T-helper 2 cell treated with Interferon-gamma antibody and Interleukin-4, amounts not matched to agents 100 ng/mL and 5 ng/mL, for 36 hours (primary cell): Measurements from ENCODE around the gene ATP10A. TPM values are rescaled to one million over a fixed set of nuclear protein-coding genes. Genes with fewer than 3 reads are reported as not detected.

Experiments used
- intact Hi-C: fragments of 100-400 bp; cut with micrococcal nuclease; formaldehyde crosslinking; loops from one replicate; pipeline ENCODE4 v1.15.1; 2023
- total RNA-seq: library from RNA; stranded (reverse); gene quantifications from 2 replicates; pipeline ENCODE4 v1.2.3, GENCODE V29; 2022

The ATP10A gene
- total RNA-seq, 1 donor from 2014 or later: 60.2 TPM

- intact Hi-C loops: no loop called here
Observed at GRCh38 chr15:25797511-25797935, 65.6 kb downstream of the ATP10A start.

GRCh38 chr15:25797035-25797434, 66.1 kb downstream of the ATP10A start:
- intact Hi-C loops: no loop called here

GRCh38 chr15:25796395-25796794, 66.7 kb downstream of the ATP10A start:
- intact Hi-C loops: no loop called here

GRCh38 chr15:25795712-25796111, 67.4 kb downstream of the ATP10A start:
- intact Hi-C loops: no loop called here

- intact Hi-C loops: no loop called here
Observed at GRCh38 chr15:25795061-25795460, 68.1 kb downstream of the ATP10A start.

- intact Hi-C loops: loop anchor here (5.0 kb wide), 1 partner anchor 139 kb away; no protein-coding TSS in a partner anchor
Observed at GRCh38 chr15:25793354-25794050, 69.6 kb downstream of the ATP10A start.

GRCh38 chr15:25792128-25792527, 71.0 kb downstream of the ATP10A start:
- intact Hi-C loops: loop anchor here (5.0 kb wide), 1 partner anchor 140 kb away; no protein-coding TSS in a partner anchor

GRCh38 chr15:25790000-25790660, 73.0 kb downstream of the ATP10A start:
- intact Hi-C loops: loop anchor here (1.0 to 5.0 kb wide), 4 partner anchors 21 to 142 kb away; no protein-coding TSS in a partner anchor

GRCh38 chr15:25789616-25789999, 73.5 kb downstream of the ATP10A start:
- intact Hi-C loops: no loop called here

- intact Hi-C loops: no loop called here
Observed at GRCh38 chr15:25789211-25789610, 73.9 kb downstream of the ATP10A start.

- intact Hi-C loops: no loop called here
Observed at GRCh38 chr15:25787855-25788520, 75.1 kb downstream of the ATP10A start.

GRCh38 chr15:25787381-25787780, 75.7 kb downstream of the ATP10A start:
- intact Hi-C loops: no loop called here

GRCh38 chr15:25786040-25786439, 77.1 kb downstream of the ATP10A start:
- intact Hi-C loops: no loop called here

- intact Hi-C loops: no loop called here
Observed at GRCh38 chr15:25785641-25786025, 77.5 kb downstream of the ATP10A start.

- intact Hi-C loops: no loop called here
Observed at GRCh38 chr15:25784876-25785640, 78.1 kb downstream of the ATP10A start.

GRCh38 chr15:25783607-25784540, 79.3 kb downstream of the ATP10A start:
- intact Hi-C loops: no loop called here

- intact Hi-C loops: no loop called here
Observed at GRCh38 chr15:25783134-25783533, 80.0 kb downstream of the ATP10A start.

GRCh38 chr15:25780479-25781255, 82.5 kb downstream of the ATP10A start:
- intact Hi-C loops: no loop called here

- intact Hi-C loops: no loop called here
Observed at GRCh38 chr15:25778161-25778560, 85.0 kb downstream of the ATP10A start.

GRCh38 chr15:25777037-25777436, 86.1 kb downstream of the ATP10A start:
- intact Hi-C loops: no loop called here
